Type B pancreatic cell (in vitro differentiated cells): ENCODE data around the gene BEND7. TPM values are rescaled to one million over a fixed set of nuclear protein-coding genes. Genes with fewer than 3 reads are reported as not detected.

Source experiments
- DNase-seq: peaks from one replicate; pipeline ENCODE4 v3.0.0; 2021; ENCODE audit warnings: mixed read lengths; ENCODE audit not compliant: unreplicated experiment; ENCODE audit errors: extremely low spot score
- H3K27ac Mint-ChIP-seq: 2 replicates; pipeline ENCODE4 v1.8.0; 2021; ENCODE audit warnings: mild to moderate bottlenecking, mixed read lengths
- H3K27me3 Mint-ChIP-seq: 2 replicates; pipeline ENCODE4 v1.8.0; 2021; ENCODE audit warnings: mixed read lengths
- H3K36me3 Mint-ChIP-seq: 2 replicates; pipeline ENCODE4 v1.8.0; 2021; ENCODE audit warnings: mixed read lengths
- H3K4me1 Mint-ChIP-seq: one replicate; pipeline ENCODE4 v1.8.0; 2021; ENCODE audit warnings: mixed read lengths; ENCODE audit not compliant: unreplicated experiment
- H3K4me3 Mint-ChIP-seq: 2 replicates; pipeline ENCODE4 v1.8.0; 2021; ENCODE audit warnings: mild to moderate bottlenecking, mixed read lengths
- H3K9me3 Mint-ChIP-seq: 2 replicates; pipeline ENCODE4 v1.8.0; 2021; ENCODE audit warnings: mixed read lengths
- total RNA-seq: library from RNA; stranded (reverse); gene quantifications from 2 replicates; pipeline ENCODE4 v1.2.1, GENCODE V29; 2021; ENCODE audit warnings: low replicate concordance
- TF ChIP-seq, protein P1 (sequence below): fragments of 200-600 bp; sonication (generic); conservative IDR thresholded peaks from 2 replicates; pipeline ENCODE4 v1.5.0; 2021; ENCODE audit warnings: antibody characterized with exemption, mild to moderate bottlenecking

The BEND7 gene
- total RNA-seq, 1 donor from 2014 or later: 14.1 TPM

GRCh38 chr10:13399752-13400151 is 129.1 kb downstream of the BEND7 start:
- no peak for DNase-seq
- TF ChIP-seq, protein P1, sequence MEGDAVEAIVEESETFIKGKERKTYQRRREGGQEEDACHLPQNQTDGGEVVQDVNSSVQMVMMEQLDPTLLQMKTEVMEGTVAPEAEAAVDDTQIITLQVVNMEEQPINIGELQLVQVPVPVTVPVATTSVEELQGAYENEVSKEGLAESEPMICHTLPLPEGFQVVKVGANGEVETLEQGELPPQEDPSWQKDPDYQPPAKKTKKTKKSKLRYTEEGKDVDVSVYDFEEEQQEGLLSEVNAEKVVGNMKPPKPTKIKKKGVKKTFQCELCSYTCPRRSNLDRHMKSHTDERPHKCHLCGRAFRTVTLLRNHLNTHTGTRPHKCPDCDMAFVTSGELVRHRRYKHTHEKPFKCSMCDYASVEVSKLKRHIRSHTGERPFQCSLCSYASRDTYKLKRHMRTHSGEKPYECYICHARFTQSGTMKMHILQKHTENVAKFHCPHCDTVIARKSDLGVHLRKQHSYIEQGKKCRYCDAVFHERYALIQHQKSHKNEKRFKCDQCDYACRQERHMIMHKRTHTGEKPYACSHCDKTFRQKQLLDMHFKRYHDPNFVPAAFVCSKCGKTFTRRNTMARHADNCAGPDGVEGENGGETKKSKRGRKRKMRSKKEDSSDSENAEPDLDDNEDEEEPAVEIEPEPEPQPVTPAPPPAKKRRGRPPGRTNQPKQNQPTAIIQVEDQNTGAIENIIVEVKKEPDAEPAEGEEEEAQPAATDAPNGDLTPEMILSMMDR: no peak
- Mint-ChIP-seq H3K4me1 (no peaks in the 10 kb centered on the region), H3K27ac (no peak overlapping the region), H3K36me3 (no peaks in the 10 kb centered on the region), H3K27me3 (no peaks in the 10 kb centered on the region), H3K9me3 (peaks cover 8% of the 10 kb centered on the region), H3K4me3 (no peak overlapping the region)

DNA sequence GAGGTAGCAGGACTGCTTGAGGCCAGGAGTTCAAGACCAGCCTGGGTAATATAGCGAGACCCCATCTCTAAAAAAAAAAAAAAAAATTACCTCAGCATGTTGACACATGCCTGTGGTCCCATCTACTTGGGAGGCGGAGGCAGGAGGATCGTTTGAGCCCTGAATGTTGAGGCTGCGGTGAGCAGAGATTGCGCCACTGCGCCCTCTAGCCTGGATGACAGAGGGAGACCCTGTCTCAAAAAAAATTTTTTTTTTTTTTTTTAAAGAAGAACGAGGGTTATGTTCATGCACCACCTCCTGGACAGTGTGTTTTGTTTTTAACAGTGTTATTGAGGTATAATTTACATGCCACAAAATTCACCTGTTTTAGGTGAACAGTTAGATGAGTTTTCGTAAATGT is 129.6 kb downstream of the BEND7 start:
- no peak overlapping the region for H3K4me3 Mint-ChIP-seq
- no peaks in the 10 kb centered on the region for H3K27me3 Mint-ChIP-seq
- TF ChIP-seq, protein P1: no peak
- H3K27ac Mint-ChIP-seq: no peak overlapping the region
- no peak for DNase-seq
- H3K36me3 Mint-ChIP-seq: no peaks in the 10 kb centered on the region
- H3K4me1 Mint-ChIP-seq: no peaks in the 10 kb centered on the region
- H3K9me3 Mint-ChIP-seq: peaks cover 8% of the 10 kb centered on the region

GRCh38 chr10:13397052-13397451 is 131.8 kb downstream of the BEND7 start:
- TF ChIP-seq, protein P1: no peak
- H3K9me3 Mint-ChIP-seq: peaks cover 8% of the 10 kb centered on the region
- H3K4me3 Mint-ChIP-seq: no peak overlapping the region
- H3K27me3 Mint-ChIP-seq: no peaks in the 10 kb centered on the region
- no peaks in the 10 kb centered on the region for H3K4me1 Mint-ChIP-seq
- H3K36me3 Mint-ChIP-seq: no peaks in the 10 kb centered on the region
- H3K27ac Mint-ChIP-seq: no peak overlapping the region
- no peak for DNase-seq

- H3K27me3 Mint-ChIP-seq: no peaks in the 10 kb centered on the region
- no peaks in the 10 kb centered on the region for H3K4me1 Mint-ChIP-seq
- peaks cover 8% of the 10 kb centered on the region for H3K9me3 Mint-ChIP-seq
- no peaks in the 10 kb centered on the region for H3K36me3 Mint-ChIP-seq
- no peak overlapping the region for H3K4me3 Mint-ChIP-seq
- no peak overlapping the region for H3K27ac Mint-ChIP-seq
- TF ChIP-seq, protein P1: no peak
- DNase-seq: no peak
Observed at GRCh38 chr10:13396369-13396768, 132.4 kb downstream of the BEND7 start.

- TF ChIP-seq, protein P1: no peak
- Mint-ChIP-seq H3K36me3 (no peaks in the 10 kb centered on the region), H3K4me3 (no peak overlapping the region), H3K27ac (no peak overlapping the region), H3K9me3 (peaks cover 8% of the 10 kb centered on the region), H3K27me3 (no peaks in the 10 kb centered on the region), H3K4me1 (no peaks in the 10 kb centered on the region)
- DNase-seq: no peak
Observed at GRCh38 chr10:13395540-13395939, 133.3 kb downstream of the BEND7 start.

GRCh38 chr10:13393640-13394039 is 135.2 kb downstream of the BEND7 start:
- Mint-ChIP-seq H3K27me3 (no peaks in the 10 kb centered on the region), H3K4me3 (no peak overlapping the region), H3K4me1 (no peaks in the 10 kb centered on the region), H3K27ac (no peak overlapping the region), H3K9me3 (no peaks in the 10 kb centered on the region), H3K36me3 (no peaks in the 10 kb centered on the region)
- no peak for DNase-seq
- TF ChIP-seq, protein P1: no peak
